DOHH2 (cell line): ENCODE data around the gene IRAK4.

Experiments
- H3F3A ChIP-seq: fragments of 200-600 bp; sonication (generic), shearing (Covaris generic); 2 replicates; pipeline ENCODE4 v1.6.0; 2016; ENCODE audit warnings: antibody characterized with exemption, mild to moderate bottlenecking; ENCODE audit not compliant: control insufficient read depth, insufficient read depth
- H3K27ac ChIP-seq: fragments of 200-600 bp; sonication (generic); 2 replicates; pipeline ENCODE4 v1.5.1; 2014; ENCODE audit warnings: low read depth, mild to moderate bottlenecking, low read length, moderate library complexity
- H3K27me3 ChIP-seq: fragments of 200-600 bp; sonication (generic); 2 replicates; pipeline ENCODE4 v1.6.1; 2014; ENCODE audit warnings: mild to moderate bottlenecking, low read length, mixed read lengths; ENCODE audit not compliant: control insufficient read depth
- H3K36me3 ChIP-seq: fragments of 200-600 bp; sonication (generic); 2 replicates; pipeline ENCODE4 v1.6.1; 2014; ENCODE audit warnings: mild to moderate bottlenecking, low read length, moderate library complexity, mixed read lengths; ENCODE audit not compliant: control insufficient read depth
- H3K4me1 ChIP-seq: fragments of 200-600 bp; sonication (generic); 2 replicates; pipeline ENCODE4 v1.6.1; 2014; ENCODE audit warnings: mild to moderate bottlenecking, low read length, mixed read lengths; ENCODE audit not compliant: control insufficient read depth
- H3K4me2 ChIP-seq: fragments of 200-600 bp; sonication (generic); 2 replicates; pipeline ENCODE4 v1.6.0; 2014; ENCODE audit warnings: mild to moderate bottlenecking, low read length, moderate library complexity
- H3K4me3 ChIP-seq: fragments of 200-600 bp; sonication (generic); 2 replicates; pipeline ENCODE4 v1.5.1; 2014; ENCODE audit warnings: mild to moderate bottlenecking, low read length, mixed read lengths
- H3K79me2 ChIP-seq: fragments of 200-600 bp; sonication (generic); 2 replicates; pipeline ENCODE4 v1.6.1; 2014; ENCODE audit warnings: mild to moderate bottlenecking, low read length, mixed read lengths; ENCODE audit not compliant: control insufficient read depth
- H3K9me2 ChIP-seq: fragments of 200-600 bp; sonication (generic); replicated peaks from 2 replicates; pipeline ENCODE4 v1.6.1; 2014; ENCODE audit warnings: mild to moderate bottlenecking, low read length, mixed read lengths; ENCODE audit not compliant: control insufficient read depth
- H3K9me3 ChIP-seq: fragments of 200-600 bp; sonication (generic); 2 replicates; pipeline ENCODE4 v1.6.1; 2014; ENCODE audit warnings: antibody characterized with exemption, low read length, mixed read lengths; ENCODE audit not compliant: control insufficient read depth, insufficient read depth
- H4K20me1 ChIP-seq: fragments of 200-600 bp; sonication (generic); 2 replicates; pipeline ENCODE4 v1.6.0; 2014; ENCODE audit warnings: low read depth, mild to moderate bottlenecking, antibody characterized with exemption, low read length, moderate library complexity; ENCODE audit not compliant: control insufficient read depth, insufficient read depth
- EZH2phosphoT487 ChIP-seq: fragments of 200-600 bp; sonication (generic); IDR thresholded peaks from 2 replicates; pipeline ENCODE4 v1.6.1; 2017; ENCODE audit warnings: borderline replicate concordance, mild to moderate bottlenecking, antibody characterized with exemption, low read length, moderate library complexity, mixed read lengths
- TF ChIP-seq, protein P1 (sequence below): fragments of 200-600 bp; sonication (generic); IDR thresholded peaks from one replicate; pipeline ENCODE4 v1.5.1; 2014; ENCODE audit warnings: antibody characterized with exemption, mild to moderate bottlenecking, low read depth, low read length; ENCODE audit not compliant: poor library complexity, severe bottlenecking

IRAK4 gene

DNA sequence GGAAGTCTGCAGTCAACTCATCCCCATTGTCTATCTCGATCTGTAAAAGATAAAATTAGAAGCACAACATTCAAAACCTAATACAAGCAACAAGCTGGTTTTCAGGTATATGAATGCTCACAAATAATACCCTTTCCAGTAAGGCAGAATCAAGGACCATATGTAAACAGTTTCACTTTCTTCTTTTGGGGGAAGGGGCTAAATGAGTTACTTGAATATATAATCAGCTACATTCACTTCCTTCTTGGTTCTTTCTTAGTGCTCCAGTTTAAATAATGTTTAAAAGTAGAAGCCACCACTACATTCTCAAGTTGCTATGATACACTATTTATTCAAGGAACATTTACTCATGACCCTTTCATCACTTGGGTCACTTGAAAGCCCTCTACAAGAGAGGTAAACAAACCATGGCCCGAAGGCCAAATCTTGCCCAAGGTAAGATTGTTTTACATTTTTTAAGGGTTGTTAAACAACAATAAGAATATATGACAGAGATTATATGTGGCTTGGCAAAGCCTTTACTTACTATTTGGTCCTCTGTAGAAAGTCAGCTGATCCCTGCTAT is 37.0 kb downstream of the IRAK4 start:
- Histone ChIP-seq H3K27ac (no peak overlapping the region), H3K79me2 (no peaks in the 10 kb centered on the region), H4K20me1 (no peaks in the 10 kb centered on the region), H3K9me3 (no peaks in the 10 kb centered on the region), H3K4me2 (no peak overlapping the region), H3K4me1 (no peaks in the 10 kb centered on the region), H3K27me3 (no peaks in the 10 kb centered on the region), H3K36me3 (peaks cover 61% of the 10 kb centered on the region), H3F3A (0 out of 2 replicates have a peak, but pooled peaks cover 2% of the 10 kb centered on the region), H3K9me2 (no peaks in the 10 kb centered on the region), H3K4me3 (no peak overlapping the region)
- TF ChIP-seq, protein P1, sequence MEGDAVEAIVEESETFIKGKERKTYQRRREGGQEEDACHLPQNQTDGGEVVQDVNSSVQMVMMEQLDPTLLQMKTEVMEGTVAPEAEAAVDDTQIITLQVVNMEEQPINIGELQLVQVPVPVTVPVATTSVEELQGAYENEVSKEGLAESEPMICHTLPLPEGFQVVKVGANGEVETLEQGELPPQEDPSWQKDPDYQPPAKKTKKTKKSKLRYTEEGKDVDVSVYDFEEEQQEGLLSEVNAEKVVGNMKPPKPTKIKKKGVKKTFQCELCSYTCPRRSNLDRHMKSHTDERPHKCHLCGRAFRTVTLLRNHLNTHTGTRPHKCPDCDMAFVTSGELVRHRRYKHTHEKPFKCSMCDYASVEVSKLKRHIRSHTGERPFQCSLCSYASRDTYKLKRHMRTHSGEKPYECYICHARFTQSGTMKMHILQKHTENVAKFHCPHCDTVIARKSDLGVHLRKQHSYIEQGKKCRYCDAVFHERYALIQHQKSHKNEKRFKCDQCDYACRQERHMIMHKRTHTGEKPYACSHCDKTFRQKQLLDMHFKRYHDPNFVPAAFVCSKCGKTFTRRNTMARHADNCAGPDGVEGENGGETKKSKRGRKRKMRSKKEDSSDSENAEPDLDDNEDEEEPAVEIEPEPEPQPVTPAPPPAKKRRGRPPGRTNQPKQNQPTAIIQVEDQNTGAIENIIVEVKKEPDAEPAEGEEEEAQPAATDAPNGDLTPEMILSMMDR, result no peak
- no peak for TF ChIP-seq EZH2phosphoT487

DNA sequence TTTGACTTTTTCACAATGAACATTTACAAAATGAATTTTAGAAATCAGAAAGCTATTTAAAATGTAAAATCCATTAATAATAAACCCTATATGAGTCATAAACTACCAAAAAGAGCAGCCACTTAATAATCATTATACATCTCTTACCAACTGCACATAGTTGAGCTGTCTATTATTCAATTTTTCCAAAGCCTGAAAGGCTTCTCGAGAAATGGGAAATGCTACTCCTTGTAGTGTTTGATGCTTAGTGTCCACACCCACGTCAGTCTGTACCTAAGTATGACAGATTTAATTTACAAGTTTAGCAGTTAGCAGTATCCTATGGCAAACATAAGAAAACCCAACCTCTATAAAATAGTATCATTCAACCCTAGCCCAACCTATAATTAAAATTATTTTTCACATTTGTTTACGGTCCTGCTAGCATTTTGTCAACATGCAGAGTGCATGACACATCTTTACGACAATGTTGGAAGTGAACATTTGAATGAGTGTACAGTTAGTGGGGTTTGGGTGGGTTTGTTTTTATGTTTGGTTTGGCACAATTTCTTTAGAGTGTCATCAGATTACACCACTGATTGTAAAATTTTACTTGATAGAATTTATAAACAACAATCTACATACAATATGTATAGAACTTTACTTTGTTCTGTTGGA is 38.9 kb downstream of the IRAK4 start:
- peaks cover 10% of the 10 kb centered on the region for H3K79me2 ChIP-seq
- H3K27me3 ChIP-seq, result no peaks in the 10 kb centered on the region
- H4K20me1 ChIP-seq, result no peaks in the 10 kb centered on the region
- H3K4me2 ChIP-seq, result no peak overlapping the region
- no peaks in the 10 kb centered on the region for H3K9me3 ChIP-seq
- no peak overlapping the region for H3K4me3 ChIP-seq
- H3K9me2 ChIP-seq, result no peaks in the 10 kb centered on the region
- 0 out of 2 replicates have a peak, but pooled peaks cover 2% of the 10 kb centered on the region for H3F3A ChIP-seq
- peaks cover 79% of the 10 kb centered on the region for H3K36me3 ChIP-seq
- no peaks in the 10 kb centered on the region for H3K4me1 ChIP-seq
- TF ChIP-seq, protein P1, result no peak
- TF ChIP-seq EZH2phosphoT487, result no peak
- no peak overlapping the region for H3K27ac ChIP-seq

DNA sequence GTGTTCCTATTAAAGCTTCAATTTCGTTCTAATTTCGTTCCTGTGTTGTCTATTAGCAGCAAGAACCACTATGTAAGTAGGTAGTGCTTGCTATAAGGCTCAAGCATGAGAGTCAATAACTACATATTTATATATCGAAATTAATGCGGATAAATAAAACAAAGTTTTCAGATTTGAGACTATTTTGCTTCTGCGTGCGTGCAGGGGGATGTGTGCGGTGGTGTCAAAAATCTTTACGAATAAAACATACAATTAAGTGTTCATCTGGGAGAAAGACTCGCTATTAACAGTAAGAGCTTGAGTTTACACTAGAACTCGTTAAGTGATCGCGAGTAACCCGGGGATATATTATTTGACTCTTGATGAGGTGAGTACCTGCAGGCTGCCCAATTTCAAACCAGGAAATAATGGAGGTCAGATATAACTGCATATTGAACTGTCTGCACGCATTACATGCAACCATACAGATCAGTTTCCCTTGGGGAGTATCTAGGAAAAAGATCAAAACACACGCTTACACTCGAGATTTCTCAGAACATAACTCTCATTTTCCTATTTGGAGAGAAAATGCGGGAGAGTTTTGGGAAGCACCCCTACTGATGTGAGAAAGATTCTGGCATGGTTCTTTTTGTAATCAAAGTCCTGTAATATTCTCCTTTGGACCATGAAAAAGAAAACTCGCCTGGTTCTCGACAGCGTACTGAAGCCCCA is 46.6 kb downstream of the IRAK4 start:
- peaks cover 29% of the 10 kb centered on the region for H3K4me1 ChIP-seq
- peaks cover 39% of the 10 kb centered on the region for H3K36me3 ChIP-seq
- peak overlapping the region; percentile 81 for H3K27ac ChIP-seq
- peak overlapping the region; percentile 80 for H3K4me2 ChIP-seq
- no peaks in the 10 kb centered on the region for H3F3A ChIP-seq
- no peaks in the 10 kb centered on the region for H3K9me2 ChIP-seq
- H3K79me2 ChIP-seq, result peaks cover 50% of the 10 kb centered on the region
- no peaks in the 10 kb centered on the region for H4K20me1 ChIP-seq
- TF ChIP-seq EZH2phosphoT487, result no peak
- TF ChIP-seq, protein P1, result no peak
- no peaks in the 10 kb centered on the region for H3K9me3 ChIP-seq
- peak overlapping the region; percentile 74 for H3K4me3 ChIP-seq
- H3K27me3 ChIP-seq, result no peaks in the 10 kb centered on the region
